H9 (cell line): ENCODE measurements around the gene ATG2A. TPM values are rescaled to one million over a fixed set of nuclear protein-coding genes. Genes with fewer than 3 reads are reported as not detected.

Source experiments
- DNase-seq: peaks from one replicate; pipeline ENCODE4 v3.0.0-alpha.2; 2017
- H2AFZ ChIP-seq: one replicate; pipeline ENCODE4 v1.6.1; 2013; ENCODE audit warnings: mild to moderate bottlenecking, low read length, control low read depth, moderate library complexity
- H2AK5ac ChIP-seq: 2 replicates; pipeline ENCODE4 v1.6.1; 2013; ENCODE audit warnings: low read length, control low read depth, mixed read lengths; ENCODE audit not compliant: insufficient read length
- H2BK120ac ChIP-seq: one replicate; pipeline ENCODE4 v1.6.1; 2013; ENCODE audit warnings: low read depth, mild to moderate bottlenecking, low read length, control low read depth, inconsistent platforms; ENCODE audit not compliant: poor library complexity, severe bottlenecking
- H2BK12ac ChIP-seq: 2 replicates; pipeline ENCODE4 v1.6.1; 2013; ENCODE audit warnings: low read length, control low read depth, mixed read lengths, low read depth; ENCODE audit not compliant: insufficient read length
- H2BK15ac ChIP-seq: 2 replicates; pipeline ENCODE4 v1.6.1; 2013; ENCODE audit warnings: low read depth, low read length, control low read depth
- H2BK20ac ChIP-seq: one replicate; pipeline ENCODE4 v1.6.1; 2013; ENCODE audit warnings: low read depth, mild to moderate bottlenecking, low read length, control low read depth, inconsistent platforms; ENCODE audit not compliant: poor library complexity, severe bottlenecking
- H2BK5ac ChIP-seq: 2 replicates; pipeline ENCODE4 v1.6.1; 2013; ENCODE audit warnings: low read length, control low read depth, mixed read lengths; ENCODE audit not compliant: insufficient read length
- H3K14ac ChIP-seq: 2 replicates; pipeline ENCODE4 v1.6.1; 2013; ENCODE audit warnings: low read length, control low read depth; ENCODE audit not compliant: insufficient read depth
- H3K18ac ChIP-seq: 2 replicates; pipeline ENCODE4 v1.6.1; 2013; ENCODE audit warnings: low read depth, mild to moderate bottlenecking, mixed read lengths, low read length, control low read depth; ENCODE audit not compliant: insufficient read length
- H3K23ac ChIP-seq: 2 replicates; pipeline ENCODE4 v1.6.1; 2013; ENCODE audit warnings: low read length, control low read depth, mixed read lengths, low read depth; ENCODE audit not compliant: insufficient read length
- H3K23me2 ChIP-seq: 2 replicates; pipeline ENCODE4 v1.6.1; 2013; ENCODE audit warnings: low read depth, mild to moderate bottlenecking, mixed read lengths, low read length, control low read depth; ENCODE audit not compliant: insufficient read length, poor library complexity, severe bottlenecking
- H3K27ac ChIP-seq: 2 replicates; pipeline ENCODE4 v1.5.1; 2013; ENCODE audit warnings: low read length, control low read depth, mixed read lengths, low read depth; ENCODE audit not compliant: insufficient read length
- H3K27me3 ChIP-seq: 2 replicates; pipeline ENCODE4 v1.6.1; 2013; ENCODE audit warnings: low read length, control low read depth, inconsistent platforms; ENCODE audit not compliant: insufficient read depth
- H3K4ac ChIP-seq: 2 replicates; pipeline ENCODE4 v1.6.1; 2013; ENCODE audit warnings: low read depth, mild to moderate bottlenecking, control low read depth, inconsistent platforms, low read length, moderate library complexity
- H3K4me1 ChIP-seq: 2 replicates; pipeline ENCODE4 v1.6.1; 2013; ENCODE audit warnings: low read length, control low read depth, inconsistent platforms; ENCODE audit not compliant: insufficient read depth
- H3K4me2 ChIP-seq: 2 replicates; pipeline ENCODE4 v1.6.1; 2013; ENCODE audit warnings: low read length, control low read depth, mixed read lengths; ENCODE audit not compliant: insufficient read length, insufficient read depth
- H3K56ac ChIP-seq: 2 replicates; pipeline ENCODE4 v1.6.1; 2013; ENCODE audit warnings: low read depth, mild to moderate bottlenecking, mixed read lengths, low read length, control low read depth; ENCODE audit not compliant: insufficient read length
- H3K79me1 ChIP-seq: 2 replicates; pipeline ENCODE4 v1.6.1; 2013; ENCODE audit warnings: low read depth, mild to moderate bottlenecking, moderate library complexity, low read length, control low read depth, inconsistent platforms; ENCODE audit not compliant: insufficient read depth, poor library complexity, severe bottlenecking
- H3K79me2 ChIP-seq: 2 replicates; pipeline ENCODE4 v1.6.1; 2013; ENCODE audit warnings: low read length, control low read depth, inconsistent platforms; ENCODE audit not compliant: insufficient read depth
- H3K9ac ChIP-seq: 2 replicates; pipeline ENCODE4 v1.6.1; 2013; ENCODE audit warnings: low read length, control low read depth, mixed read lengths; ENCODE audit not compliant: insufficient read length; ENCODE audit errors: extremely low read depth
- H3K9me3 ChIP-seq: one replicate; pipeline ENCODE4 v1.6.1; 2013; ENCODE audit warnings: low read depth, low read length, inconsistent platforms; ENCODE audit not compliant: control insufficient read depth
- H3T11ph ChIP-seq: one replicate; pipeline ENCODE4 v1.6.1; 2013; ENCODE audit warnings: mild to moderate bottlenecking, low read length, control low read depth, inconsistent platforms
- H4K20me1 ChIP-seq: one replicate; pipeline ENCODE4 v1.6.1; 2013; ENCODE audit not compliant: control insufficient read depth, insufficient read length, insufficient read depth
- H4K5ac ChIP-seq: 2 replicates; pipeline ENCODE4 v1.6.1; 2013; ENCODE audit warnings: low read depth, mild to moderate bottlenecking, mixed read lengths, low read length, control low read depth; ENCODE audit not compliant: insufficient read length
- H4K8ac ChIP-seq: replicated peaks from 2 replicates; pipeline ENCODE4 v1.6.1; 2013; ENCODE audit warnings: low read length, control low read depth, mixed read lengths, low read depth; ENCODE audit not compliant: insufficient read length
- H4K91ac ChIP-seq: 2 replicates; pipeline ENCODE4 v1.6.1; 2013; ENCODE audit warnings: low read depth, mild to moderate bottlenecking, moderate library complexity, mixed read lengths, low read length, control low read depth; ENCODE audit not compliant: insufficient read length
- H3K27ac Mint-ChIP-seq, 3 experiments: 2 replicates in 2 of 3; 3 replicates in 1 of 3; pipeline ENCODE4 v1.8.0; 2020 to 2021; ENCODE audit warnings: mixed read lengths in 3 of 3, mild to moderate bottlenecking in 1 of 3, moderate library complexity in 1 of 3
- H3K27me3 Mint-ChIP-seq: 2 replicates; pipeline ENCODE4 v1.8.0; 2021; ENCODE audit warnings: low read depth, mild to moderate bottlenecking, moderate library complexity, mixed read lengths
- H3K36me3 Mint-ChIP-seq, 3 experiments: 2 replicates in 2 of 3; 3 replicates in 1 of 3; pipeline ENCODE4 v1.8.0; 2020 to 2021; ENCODE audit warnings: low read depth in 3 of 3, mixed read lengths in 3 of 3; ENCODE audit not compliant: insufficient read depth in 1 of 3
- H3K4me1 Mint-ChIP-seq, 2 experiments: 2 replicates each; pipeline ENCODE4 v1.8.0; 2020; ENCODE audit warnings: mixed read lengths in 2 of 2
- H3K4me3 Mint-ChIP-seq, 2 experiments: 2 replicates in 1 of 2; 3 replicates in 1 of 2; pipeline ENCODE4 v1.8.0; 2020 to 2021; ENCODE audit warnings: mild to moderate bottlenecking in 2 of 2, mixed read lengths in 2 of 2, moderate library complexity in 1 of 2
- H3K9me3 Mint-ChIP-seq, 2 experiments: 2 replicates in 1 of 2; 3 replicates in 1 of 2; pipeline ENCODE4 v1.8.0; 2020; ENCODE audit warnings: mild to moderate bottlenecking in 2 of 2, mixed read lengths in 2 of 2, moderate library complexity in 1 of 2
- WGBS: extraction: QIAGEN DNeasy Blood & Tissue Kit; methylation state at CpG from one replicate; pipeline ENCODE4 v1.1.7; 2013; ENCODE audit warnings: missing lambda C conversion rate, low lambda C conversion rate, mixed read lengths; ENCODE audit not compliant: insufficient read length; ENCODE audit errors: extremely low coverage; 5-methylcytosine and 5-hydroxymethylcytosine counted together
- total RNA-seq: library from RNA; stranded (reverse); gene quantifications from 2 replicates; pipeline ENCODE4 v1.2.1, GENCODE V29; 2021
- TF ChIP-seq, protein P1 (sequence below): fragments of 200-600 bp; sonication (generic); conservative IDR thresholded peaks from 3 replicates; pipeline ENCODE4 v1.8.0; 2021; ENCODE audit warnings: antibody characterized with exemption, mild to moderate bottlenecking

The ATG2A gene
- total RNA-seq, 1 experiment from 2014 or later: 21.3 TPM

- Histone ChIP-seq H3K27ac (no peak overlapping the region), H3T11ph (no peak overlapping the region), H4K5ac (no peak overlapping the region), H3K4me2 (peak overlapping the region; percentile 51), H3K23ac (no peak overlapping the region), H3K14ac (peak overlapping the region; percentile 44; the same call in 1 of the 2 replicates), H2AFZ (no peak overlapping the region), H3K9ac (no peak overlapping the region), H2BK120ac (no peak overlapping the region), H3K79me2 (no peaks in the 10 kb centered on the region), H2BK15ac (no peak overlapping the region), H3K56ac (no peak overlapping the region), H4K91ac (no peak overlapping the region), H2BK12ac (no peak overlapping the region), H3K4ac (no peak overlapping the region), H2BK20ac (no peak overlapping the region), H3K27me3 (no peaks in the 10 kb centered on the region), H4K20me1 (no peaks in the 10 kb centered on the region), H2AK5ac (no peak overlapping the region), H3K79me1 (no peaks in the 10 kb centered on the region), H3K9me3 (no peaks in the 10 kb centered on the region), H3K23me2 (peaks cover 4% of the 10 kb centered on the region), H2BK5ac (no peak overlapping the region), H3K4me1 (no peaks in the 10 kb centered on the region; the same call in 1 of the 2 replicates), H4K8ac (no peak overlapping the region), H3K18ac (peak overlapping the region; percentile 47)
- DNase-seq: no peak
- Mint-ChIP-seq H3K27ac (peak overlapping the region in 1 of 3 experiments; percentile 44; a peak in 1 of 7 replicates), H3K9me3 (no peaks in the 10 kb centered on the region; a peak in 1 of 5 replicates), H3K4me1 (peaks cover 12 to 23% of the 10 kb centered on the region in 2 experiments), H3K27me3 (0 out of 2 replicates have a peak, but pooled peaks cover 4% of the 10 kb centered on the region), H3K36me3 (no peaks in the 10 kb centered on the region), H3K4me3 (peak overlapping the region; percentile 51 to 73; a peak in 3 of 5 replicates)
- WGBS: no CpG with 5 or more reads among the region's 8 CpGs
- TF ChIP-seq, protein P1, sequence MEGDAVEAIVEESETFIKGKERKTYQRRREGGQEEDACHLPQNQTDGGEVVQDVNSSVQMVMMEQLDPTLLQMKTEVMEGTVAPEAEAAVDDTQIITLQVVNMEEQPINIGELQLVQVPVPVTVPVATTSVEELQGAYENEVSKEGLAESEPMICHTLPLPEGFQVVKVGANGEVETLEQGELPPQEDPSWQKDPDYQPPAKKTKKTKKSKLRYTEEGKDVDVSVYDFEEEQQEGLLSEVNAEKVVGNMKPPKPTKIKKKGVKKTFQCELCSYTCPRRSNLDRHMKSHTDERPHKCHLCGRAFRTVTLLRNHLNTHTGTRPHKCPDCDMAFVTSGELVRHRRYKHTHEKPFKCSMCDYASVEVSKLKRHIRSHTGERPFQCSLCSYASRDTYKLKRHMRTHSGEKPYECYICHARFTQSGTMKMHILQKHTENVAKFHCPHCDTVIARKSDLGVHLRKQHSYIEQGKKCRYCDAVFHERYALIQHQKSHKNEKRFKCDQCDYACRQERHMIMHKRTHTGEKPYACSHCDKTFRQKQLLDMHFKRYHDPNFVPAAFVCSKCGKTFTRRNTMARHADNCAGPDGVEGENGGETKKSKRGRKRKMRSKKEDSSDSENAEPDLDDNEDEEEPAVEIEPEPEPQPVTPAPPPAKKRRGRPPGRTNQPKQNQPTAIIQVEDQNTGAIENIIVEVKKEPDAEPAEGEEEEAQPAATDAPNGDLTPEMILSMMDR: no peak
Measured at GRCh38 chr11:64888406-64888728, 28.6 kb downstream of the ATG2A start.
